ENCODE results near the gene JAZF1. TPM values are rescaled to one million over a fixed set of nuclear protein-coding genes. Genes with fewer than 3 reads are reported as not detected.

JAZF1 gene
- total and polyA plus RNA-seq, 10 of the 15 experiments (the other 5 are each of a cell fraction or from before 2014, with no cell fraction given): 0.04 to 0.82 (median 0.15) TPM; not detected in 3

DNA sequence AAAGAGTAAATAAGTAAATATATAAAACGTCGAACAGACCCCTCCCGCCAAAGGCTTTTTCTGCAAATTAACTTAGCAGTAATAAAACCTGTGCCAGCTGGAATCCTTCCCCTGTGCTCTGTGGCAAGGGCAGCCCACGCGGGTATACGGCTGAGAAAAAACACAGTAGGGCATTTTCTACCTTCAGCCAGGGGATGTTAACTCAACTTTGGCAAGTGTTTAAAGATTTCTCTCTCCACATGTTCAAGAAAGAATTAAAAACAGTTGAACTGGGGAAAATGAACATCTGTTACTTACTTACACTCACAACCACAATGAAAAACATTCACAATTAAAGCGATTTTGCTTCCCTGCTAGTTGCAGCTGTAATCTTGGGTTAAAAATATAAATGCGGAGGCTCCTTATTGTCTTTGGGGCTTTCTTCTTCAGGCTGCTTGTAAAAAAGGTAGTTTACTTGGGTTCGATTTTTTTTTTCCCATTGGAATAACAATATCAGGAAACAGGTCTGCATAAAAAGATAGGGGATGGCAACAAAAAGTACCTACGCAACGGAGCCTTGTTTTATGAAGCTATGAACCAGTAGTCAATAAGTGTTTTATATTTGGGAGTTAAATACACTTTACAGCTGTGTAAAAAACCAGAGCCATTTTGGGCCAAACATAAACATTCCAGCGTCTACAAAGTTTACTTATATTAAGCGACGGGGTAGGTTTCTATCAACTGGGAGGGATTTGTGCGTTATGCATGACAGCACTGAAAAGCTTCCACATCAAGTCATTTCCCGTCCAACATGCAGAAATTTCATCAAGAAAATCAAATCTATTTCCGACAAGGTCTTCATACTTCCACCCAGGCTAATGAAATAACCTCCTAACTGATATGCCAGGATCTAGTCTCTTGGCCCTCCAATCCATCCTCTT lies 308.0 kb downstream of the JAZF1 start:
- Histone ChIP-seq H3K79me2 (ENCODE audit: control insufficient read depth, insufficient read depth, low read length) (no peaks in the 10 kb centered on the region), H3K9me3 (replicated peaks; ENCODE audit: control insufficient read depth, insufficient read depth, low read length) (no peaks in the 10 kb centered on the region), H2AFZ (ENCODE audit: control insufficient read depth, low read depth, low read length) (no peak overlapping the region), H4K20me1 (ENCODE audit: control insufficient read depth, insufficient read depth) (no peaks in the 10 kb centered on the region), H3K9ac (ENCODE audit: control insufficient read depth, insufficient read depth, low read length) (no peak overlapping the region), H3K27me3 (replicated peaks in 1 of 2; ENCODE audit: control insufficient read depth in 2 of 2, insufficient read depth in 2 of 2, low read length in 1 of 2) (no peaks in the 10 kb centered on the region; a peak in 1 of 4 replicates), H3K4me2 (ENCODE audit: control insufficient read depth, insufficient read depth) (no peak overlapping the region), H3K4me3 (no peak overlapping the region), H3K4me1 (ENCODE audit: control insufficient read depth, insufficient read depth, low read length) (no peaks in the 10 kb centered on the region), H3K27ac (ENCODE audit: control insufficient read depth, insufficient read depth) (no peak overlapping the region), H3K36me3 (ENCODE audit: control insufficient read depth in 2 of 2, insufficient read depth in 2 of 2, low read length in 1 of 2) (no peaks in the 10 kb centered on the region)
- in situ Hi-C loops (cut with MboI) (no loop called here), intact Hi-C loops (cut with micrococcal nuclease; ENCODE audit: unreplicated experiment) (no loop called here)
- no TSS peak for BruUV-seq (replicated peaks)
- CTCF ChIA-PET: interaction anchor here (1.1 kb wide), 1 partner anchor 24 kb away, joined by 3 read pairs; no protein-coding TSS in a partner anchor
- 69% methylated on average over 17 of the region's 17 CpGs for WGBS (ENCODE audit: insufficient coverage, insufficient replicate concordance, low lambda C conversion rate, missing lambda C conversion rate)
- DNase-seq (ENCODE audit: low read depth, low spot score) (no peak), FAIRE-seq (no peak), ATAC-seq (no peak)
- RAD21 ChIA-PET (ENCODE audit: unreplicated experiment): no interaction called here
- SMC1A ChIA-PET (ENCODE audit: uncharacterized antibody, unreplicated experiment): interaction anchor here (0.8 to 1.2 kb wide), 2 partner anchors 21 to 48 kb away, joined by 3 read pairs; no protein-coding TSS in a partner anchor
- POLR2A ChIA-PET: no interaction called here
- TF ChIP-seq SREBF2 (IDR thresholded peaks at IDR 0.05; ENCODE audit: low read length) (no peak), JUNB (IDR thresholded peaks at IDR 0.05) (no peak), ZNF622 (IDR thresholded peaks at IDR 0.05) (no peak), BCL11A (IDR thresholded peaks at IDR 0.05; ENCODE audit: low read depth, low read length) (no peak), MTA3 (IDR thresholded peaks at IDR 0.05; ENCODE audit: borderline replicate concordance, low read length) (no peak), KDM1A (IDR thresholded peaks at IDR 0.05; ENCODE audit: borderline replicate concordance) (no peak), SP1 (IDR thresholded peaks at IDR 0.05; ENCODE audit: low read depth, low read length) (no peak)
- TF ChIP-seq, protein P1, sequence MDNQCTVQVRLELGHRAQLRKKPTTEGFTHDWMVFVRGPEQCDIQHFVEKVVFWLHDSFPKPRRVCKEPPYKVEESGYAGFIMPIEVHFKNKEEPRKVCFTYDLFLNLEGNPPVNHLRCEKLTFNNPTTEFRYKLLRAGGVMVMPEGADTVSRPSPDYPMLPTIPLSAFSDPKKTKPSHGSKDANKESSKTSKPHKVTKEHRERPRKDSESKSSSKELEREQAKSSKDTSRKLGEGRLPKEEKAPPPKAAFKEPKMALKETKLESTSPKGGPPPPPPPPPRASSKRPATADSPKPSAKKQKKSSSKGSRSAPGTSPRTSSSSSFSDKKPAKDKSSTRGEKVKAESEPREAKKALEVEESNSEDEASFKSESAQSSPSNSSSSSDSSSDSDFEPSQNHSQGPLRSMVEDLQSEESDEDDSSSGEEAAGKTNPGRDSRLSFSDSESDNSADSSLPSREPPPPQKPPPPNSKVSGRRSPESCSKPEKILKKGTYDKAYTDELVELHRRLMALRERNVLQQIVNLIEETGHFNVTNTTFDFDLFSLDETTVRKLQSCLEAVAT (IDR thresholded peaks at IDR 0.05): no peak
- TF ChIP-seq, protein P2, sequence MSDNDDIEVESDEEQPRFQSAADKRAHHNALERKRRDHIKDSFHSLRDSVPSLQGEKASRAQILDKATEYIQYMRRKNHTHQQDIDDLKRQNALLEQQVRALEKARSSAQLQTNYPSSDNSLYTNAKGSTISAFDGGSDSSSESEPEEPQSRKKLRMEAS (IDR thresholded peaks at IDR 0.05; ENCODE audit: low read depth, low read length): no peak
- TF ChIP-seq, protein P3, sequence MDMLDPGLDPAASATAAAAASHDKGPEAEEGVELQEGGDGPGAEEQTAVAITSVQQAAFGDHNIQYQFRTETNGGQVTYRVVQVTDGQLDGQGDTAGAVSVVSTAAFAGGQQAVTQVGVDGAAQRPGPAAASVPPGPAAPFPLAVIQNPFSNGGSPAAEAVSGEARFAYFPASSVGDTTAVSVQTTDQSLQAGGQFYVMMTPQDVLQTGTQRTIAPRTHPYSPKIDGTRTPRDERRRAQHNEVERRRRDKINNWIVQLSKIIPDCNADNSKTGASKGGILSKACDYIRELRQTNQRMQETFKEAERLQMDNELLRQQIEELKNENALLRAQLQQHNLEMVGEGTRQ (IDR thresholded peaks at IDR 0.05; ENCODE audit: borderline replicate concordance, low read depth, low read length): no peak
- TF ChIP-seq, protein P4, sequence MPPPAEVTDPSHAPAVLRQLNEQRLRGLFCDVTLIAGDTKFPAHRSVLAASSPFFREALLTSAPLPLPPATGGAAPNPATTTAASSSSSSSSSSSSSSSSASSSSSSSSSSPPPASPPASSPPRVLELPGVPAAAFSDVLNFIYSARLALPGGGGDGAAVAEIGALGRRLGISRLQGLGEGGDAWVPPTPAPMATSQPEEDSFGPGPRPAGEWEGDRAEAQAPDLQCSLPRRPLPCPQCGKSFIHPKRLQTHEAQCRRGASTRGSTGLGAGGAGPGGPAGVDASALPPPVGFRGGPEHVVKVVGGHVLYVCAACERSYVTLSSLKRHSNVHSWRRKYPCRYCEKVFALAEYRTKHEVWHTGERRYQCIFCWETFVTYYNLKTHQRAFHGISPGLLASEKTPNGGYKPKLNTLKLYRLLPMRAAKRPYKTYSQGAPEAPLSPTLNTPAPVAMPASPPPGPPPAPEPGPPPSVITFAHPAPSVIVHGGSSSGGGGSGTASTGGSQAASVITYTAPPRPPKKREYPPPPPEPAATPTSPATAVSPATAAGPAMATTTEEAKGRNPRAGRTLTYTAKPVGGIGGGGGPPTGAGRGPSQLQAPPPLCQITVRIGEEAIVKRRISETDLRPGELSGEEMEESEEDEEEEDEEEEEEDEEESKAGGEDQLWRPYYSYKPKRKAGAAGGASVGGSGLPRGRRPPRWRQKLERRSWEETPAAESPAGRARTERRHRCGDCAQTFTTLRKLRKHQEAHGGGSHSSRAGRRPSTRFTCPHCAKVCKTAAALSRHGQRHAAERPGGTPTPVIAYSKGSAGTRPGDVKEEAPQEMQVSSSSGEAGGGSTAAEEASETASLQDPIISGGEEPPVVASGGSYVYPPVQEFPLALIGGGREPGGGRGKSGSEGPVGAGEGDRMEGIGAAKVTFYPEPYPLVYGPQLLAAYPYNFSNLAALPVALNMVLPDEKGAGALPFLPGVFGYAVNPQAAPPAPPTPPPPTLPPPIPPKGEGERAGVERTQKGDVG (CRISPR knock-in tag; IDR thresholded peaks at IDR 0.05): no peak
- TF ChIP-seq, protein P5, sequence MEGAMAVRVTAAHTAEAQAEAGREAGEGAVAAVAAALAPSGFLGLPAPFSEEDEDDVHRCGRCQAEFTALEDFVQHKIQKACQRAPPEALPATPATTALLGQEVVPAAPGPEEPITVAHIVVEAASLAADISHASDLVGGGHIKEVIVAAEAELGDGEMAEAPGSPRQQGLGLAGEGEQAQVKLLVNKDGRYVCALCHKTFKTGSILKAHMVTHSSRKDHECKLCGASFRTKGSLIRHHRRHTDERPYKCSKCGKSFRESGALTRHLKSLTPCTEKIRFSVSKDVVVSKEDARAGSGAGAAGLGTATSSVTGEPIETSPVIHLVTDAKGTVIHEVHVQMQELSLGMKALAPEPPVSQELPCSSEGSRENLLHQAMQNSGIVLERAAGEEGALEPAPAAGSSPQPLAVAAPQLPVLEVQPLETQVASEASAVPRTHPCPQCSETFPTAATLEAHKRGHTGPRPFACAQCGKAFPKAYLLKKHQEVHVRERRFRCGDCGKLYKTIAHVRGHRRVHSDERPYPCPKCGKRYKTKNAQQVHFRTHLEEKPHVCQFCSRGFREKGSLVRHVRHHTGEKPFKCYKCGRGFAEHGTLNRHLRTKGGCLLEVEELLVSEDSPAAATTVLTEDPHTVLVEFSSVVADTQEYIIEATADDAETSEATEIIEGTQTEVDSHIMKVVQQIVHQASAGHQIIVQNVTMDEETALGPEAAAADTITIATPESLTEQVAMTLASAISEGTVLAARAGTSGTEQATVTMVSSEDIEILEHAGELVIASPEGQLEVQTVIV (IDR thresholded peaks at IDR 0.05; ENCODE audit: borderline replicate concordance, partially characterized antibody): no peak
